Osteoblast (primary cell): ENCODE measurements around the gene SNAP23. TPM values are rescaled to one million over a fixed set of nuclear protein-coding genes. Genes with fewer than 3 reads are reported as not detected.

Source experiments
- DNase-seq: peaks from one replicate; pipeline ENCODE4 v3.0.0; 2011; ENCODE audit warnings: low spot score, mixed read lengths; ENCODE audit not compliant: insufficient read length; ENCODE audit errors: missing footprints
- H2AFZ ChIP-seq: 2 replicates; pipeline ENCODE4 v1.6.0; 2011; ENCODE audit warnings: mild to moderate bottlenecking, low read length
- H3K27ac ChIP-seq: 2 replicates; pipeline ENCODE4 v1.5.1; 2011; ENCODE audit warnings: mild to moderate bottlenecking, low read depth, low read length, moderate library complexity
- H3K27me3 ChIP-seq: 2 replicates; pipeline ENCODE4 v1.6.0; 2012; ENCODE audit warnings: mild to moderate bottlenecking, control low read depth, inconsistent platforms, low read length, moderate library complexity; ENCODE audit not compliant: insufficient read depth
- H3K36me3 ChIP-seq: 2 replicates; pipeline ENCODE4 v1.5.1; 2011; ENCODE audit warnings: mild to moderate bottlenecking, low read length, control low read depth, moderate library complexity; ENCODE audit not compliant: insufficient read depth
- H3K4me1 ChIP-seq: 2 replicates; pipeline ENCODE4 v1.5.1; 2011; ENCODE audit warnings: mild to moderate bottlenecking, low read length, control low read depth, moderate library complexity; ENCODE audit not compliant: insufficient read depth
- H3K4me2 ChIP-seq: 2 replicates; pipeline ENCODE4 v1.6.0; 2011; ENCODE audit warnings: mild to moderate bottlenecking, low read length; ENCODE audit not compliant: insufficient read depth
- H3K4me3 ChIP-seq: fragments of 200-600 bp; sonication (generic); 3 replicates; pipeline ENCODE4 v1.5.1; 2012; ENCODE audit warnings: mild to moderate bottlenecking, low read length, inconsistent platforms; ENCODE audit not compliant: insufficient read depth
- H3K79me2 ChIP-seq: 2 replicates; pipeline ENCODE4 v1.6.0; 2012; ENCODE audit warnings: mild to moderate bottlenecking, low read length, control low read depth, inconsistent platforms; ENCODE audit not compliant: insufficient read depth
- H3K9me3 ChIP-seq: 2 replicates; pipeline ENCODE4 v1.5.1; 2011; ENCODE audit warnings: low read depth, low read length, control low read depth
- H4K20me1 ChIP-seq: 2 replicates; pipeline ENCODE4 v1.6.0; 2012; ENCODE audit warnings: mild to moderate bottlenecking, low read length, control low read depth; ENCODE audit not compliant: insufficient read depth
- CTCF ChIP-seq: IDR thresholded peaks from 2 replicates; pipeline ENCODE4 v1.5.1; 2011; ENCODE audit warnings: mild to moderate bottlenecking, low read depth, low read length, moderate library complexity; ENCODE audit errors: extremely low read depth
- total RNA-seq: library from RNA; depleted of rRNA; stranded (reverse); fragments of >200 nt; gene quantifications from 2 replicates; pipeline ENCODE4 v1.2.3, GENCODE V29; 2012

SNAP23 gene
- 81.4 and 87.5 TPM in 2 replicates for total RNA-seq

- TF ChIP-seq CTCF: no peak
- H3K4me3 ChIP-seq: peak within 1 kb of the TSS; percentile 80
- H3K79me2 ChIP-seq: peaks cover 44% of the 10 kb centered on the region
- H3K4me2 ChIP-seq: peak within 1 kb of the TSS; percentile 96
- peaks cover 1% of the 10 kb centered on the region for H4K20me1 ChIP-seq
- H3K27ac ChIP-seq: peak within 1 kb of the TSS; percentile 94
- H2AFZ ChIP-seq: peak within 1 kb of the TSS; percentile 84
- H3K4me1 ChIP-seq: peaks cover 30% of the 10 kb centered on the region
- H3K36me3 ChIP-seq: peaks cover 2% of the 10 kb centered on the region
- no peaks in the 10 kb centered on the region for H3K9me3 ChIP-seq
- H3K27me3 ChIP-seq: no peaks in the 10 kb centered on the region
- peak; percentile 99 for DNase-seq
Measured at GRCh38 chr15:42495361-42496212, at the start of gene SNAP23. Gene SNAP23 (plus strand): TSS chr15:42495634. CDS start chr15:42511847, 16,213 bp downstream.

GRCh38 chr15:42447599-42447998 is 47.8 kb upstream of the SNAP23 start:
- Histone ChIP-seq H3K27me3 (no peaks in the 10 kb centered on the region), H3K27ac (no peak overlapping the region), H4K20me1 (no peaks in the 10 kb centered on the region), H3K4me3 (no peak overlapping the region), H2AFZ (no peak overlapping the region), H3K4me1 (no peaks in the 10 kb centered on the region), H3K36me3 (peaks cover 69% of the 10 kb centered on the region), H3K79me2 (peaks cover 24% of the 10 kb centered on the region), H3K9me3 (no peaks in the 10 kb centered on the region), H3K4me2 (no peak overlapping the region)
- no peak for DNase-seq
- no peak for TF ChIP-seq CTCF

GRCh38 chr15:42448281-42448680 is 47.2 kb upstream of the SNAP23 start:
- Histone ChIP-seq H3K4me1 (no peaks in the 10 kb centered on the region), H2AFZ (no peak overlapping the region), H3K27ac (no peak overlapping the region), H3K27me3 (no peaks in the 10 kb centered on the region), H4K20me1 (no peaks in the 10 kb centered on the region), H3K4me3 (no peak overlapping the region), H3K36me3 (peaks cover 66% of the 10 kb centered on the region), H3K9me3 (no peaks in the 10 kb centered on the region), H3K79me2 (peaks cover 24% of the 10 kb centered on the region), H3K4me2 (no peak overlapping the region)
- no peak for DNase-seq
- TF ChIP-seq CTCF: no peak

GRCh38 chr15:42449770-42450424 is 45.5 kb upstream of the SNAP23 start:
- Histone ChIP-seq H3K9me3 (no peaks in the 10 kb centered on the region), H3K4me2 (no peak overlapping the region), H2AFZ (no peak overlapping the region), H3K79me2 (peaks cover 25% of the 10 kb centered on the region), H3K36me3 (peaks cover 56% of the 10 kb centered on the region), H4K20me1 (no peaks in the 10 kb centered on the region), H3K4me1 (no peaks in the 10 kb centered on the region), H3K4me3 (no peak overlapping the region), H3K27ac (no peak overlapping the region), H3K27me3 (no peaks in the 10 kb centered on the region)
- DNase-seq: no peak
- TF ChIP-seq CTCF: no peak
